GM18909 (cell line): ENCODE data around the gene CCDC7.
"Not testable (repeated sequence)": the region's sequence is repeated elsewhere in the genome, so short reads cannot be mapped to it uniquely, and the experiment has no call there.

Experiments used
- ATAC-seq: cut with Tn5 transposase; IDR thresholded peaks from one replicate; pipeline ENCODE4 v1.9.1; 2021; ENCODE audit warnings: mild to moderate bottlenecking; ENCODE audit not compliant: unreplicated experiment, poor library complexity

CCDC7 gene

DNA sequence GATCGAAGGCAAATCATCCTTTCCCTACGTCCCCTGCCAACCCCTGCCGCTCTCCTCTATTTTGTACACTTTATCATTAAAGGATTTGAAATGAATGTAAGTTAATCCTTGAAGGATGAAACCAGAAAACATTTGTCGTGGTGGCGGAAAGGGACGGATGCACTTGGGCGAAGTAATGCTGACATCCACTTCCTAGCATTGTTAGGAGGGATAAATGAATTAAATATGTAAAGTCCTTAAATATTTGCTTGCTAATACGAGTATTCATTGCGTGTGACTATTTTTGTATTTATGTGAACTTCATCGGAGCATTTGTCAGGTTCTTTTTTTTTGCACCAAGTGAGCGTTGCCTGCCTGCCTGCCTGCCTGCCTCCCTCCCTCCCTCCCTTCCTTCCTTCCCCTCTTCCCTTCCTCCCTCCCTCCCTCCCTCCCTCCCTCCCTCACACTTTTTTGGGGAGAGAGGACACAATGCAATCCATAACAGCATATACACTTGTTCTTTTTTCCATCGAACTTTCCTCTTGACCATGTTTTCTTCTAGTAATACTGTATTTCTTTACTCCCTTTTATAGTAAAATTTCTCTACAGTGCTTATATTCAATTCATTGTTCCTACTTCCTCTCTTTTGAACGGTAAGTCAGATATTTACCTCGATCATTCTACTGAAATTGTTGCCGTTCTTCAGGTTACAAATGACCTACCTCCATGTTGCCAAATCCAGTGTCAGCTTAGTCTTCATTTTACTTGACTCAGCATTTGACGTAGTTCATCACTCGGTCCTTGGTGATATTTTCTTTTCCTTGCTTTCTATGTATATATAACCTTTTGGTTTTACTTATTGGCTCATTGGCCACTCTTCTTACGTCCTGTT lies 831 bp downstream of the CCDC7 start:
- ATAC-seq, result peak; percentile 12

DNA sequence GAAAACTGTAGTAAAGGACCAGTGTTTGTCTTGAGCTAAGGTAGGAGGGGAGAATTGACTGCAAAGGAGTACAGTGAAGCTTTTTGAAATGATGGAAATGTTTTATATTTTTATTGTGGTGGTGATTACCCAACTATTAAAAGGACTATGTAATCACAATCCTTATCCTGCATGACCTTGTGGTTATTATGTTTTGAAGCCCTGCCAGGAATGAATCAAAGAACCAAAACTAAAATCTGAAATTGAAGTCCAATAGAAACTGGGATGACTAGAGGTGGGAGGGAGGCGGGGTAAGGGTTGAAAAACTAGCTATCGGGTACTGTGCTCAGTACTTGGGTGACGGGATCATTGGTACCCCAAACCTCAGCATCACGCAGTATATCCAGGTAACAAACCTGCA lies 8.2 kb downstream of the CCDC7 start:
- no peak for ATAC-seq

DNA sequence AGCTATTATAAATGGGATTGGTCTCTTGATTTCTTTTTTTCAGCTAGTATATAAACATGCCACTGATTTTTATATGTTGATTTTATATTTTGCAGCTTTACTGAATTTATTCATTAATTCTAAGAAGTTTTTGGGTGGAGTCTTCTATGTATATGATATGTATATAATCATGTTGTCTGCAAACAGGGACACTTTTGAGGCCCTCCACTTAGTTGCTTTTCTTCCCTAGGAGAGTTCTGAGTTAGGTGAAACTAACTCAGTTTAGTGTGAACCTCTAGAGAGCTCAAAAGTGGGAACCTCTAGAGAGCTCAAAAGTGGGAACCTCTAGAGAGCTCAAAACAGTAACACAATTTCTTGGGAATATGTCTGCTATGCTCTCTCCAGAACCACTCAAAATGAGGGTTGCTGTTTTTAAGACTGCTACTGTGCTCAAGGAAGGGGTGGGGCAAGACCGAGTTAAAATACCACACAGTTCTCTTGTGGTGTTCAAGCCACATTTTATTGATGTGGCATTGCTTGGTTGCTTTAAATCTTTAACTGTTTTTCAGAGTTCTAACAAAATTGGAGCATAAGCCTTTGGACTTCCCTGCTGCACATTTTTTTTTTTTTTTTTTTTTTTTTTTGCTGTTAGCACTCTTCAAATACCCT lies 13.2 kb downstream of the CCDC7 start:
- ATAC-seq, result no peak

DNA sequence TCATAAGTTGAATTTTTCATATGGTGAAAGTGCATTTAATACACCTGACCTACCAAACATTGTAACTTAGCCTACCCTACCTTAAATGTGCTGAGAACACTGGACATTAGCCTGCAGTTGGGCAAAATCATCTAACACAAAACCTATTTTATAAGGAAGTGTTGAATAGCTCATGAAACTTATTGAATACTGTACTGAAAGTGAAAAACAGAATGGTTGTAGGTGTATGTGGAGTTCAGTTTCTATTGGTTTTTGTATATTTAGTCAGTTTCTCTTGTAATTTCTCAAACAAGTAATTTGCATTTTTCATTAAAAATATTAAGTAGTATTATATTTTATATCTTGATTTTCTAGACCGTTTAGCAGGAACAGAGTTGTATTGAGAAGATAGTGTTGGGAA lies 15.3 kb downstream of the CCDC7 start:
- peak; percentile 71 for ATAC-seq

DNA sequence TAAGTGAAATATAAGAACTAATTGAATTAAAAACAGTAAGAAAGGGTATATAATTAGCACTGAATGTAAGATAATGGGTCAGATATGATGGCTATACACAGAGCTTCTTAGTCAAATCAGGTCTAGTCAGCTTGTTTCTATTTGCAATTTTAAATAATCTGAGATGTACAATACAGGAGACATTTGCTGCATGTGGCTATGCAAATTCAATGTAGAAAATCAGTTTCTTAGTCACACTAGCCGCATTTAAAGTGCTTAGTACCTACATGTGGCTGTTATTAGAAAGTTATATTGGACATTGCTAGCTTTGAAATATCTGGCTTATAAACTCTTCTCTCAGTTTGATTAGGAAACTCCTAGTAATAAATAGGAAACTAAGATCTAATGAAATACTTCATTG lies 25.3 kb downstream of the CCDC7 start:
- ATAC-seq, result no peak

DNA sequence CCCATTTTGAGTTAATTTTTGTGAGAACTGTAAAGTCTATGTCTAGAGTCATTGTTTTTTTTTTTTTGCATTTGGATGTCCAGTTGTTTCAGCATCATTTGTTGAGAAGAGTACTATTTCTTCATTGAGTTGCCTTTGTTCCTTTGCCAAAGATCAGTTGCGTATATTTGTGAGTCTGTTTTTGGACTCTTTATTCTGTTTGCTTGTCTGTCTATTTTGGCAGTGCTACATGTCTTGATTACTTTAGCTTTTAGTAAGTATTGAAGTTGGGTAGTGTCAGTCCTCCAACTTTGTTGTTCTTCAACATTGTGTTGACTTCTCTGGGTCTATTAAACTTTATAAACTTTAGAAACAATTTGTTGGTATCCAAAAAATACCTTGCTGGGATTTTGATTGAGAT lies 31.6 kb downstream of the CCDC7 start:
- no peak for ATAC-seq

DNA sequence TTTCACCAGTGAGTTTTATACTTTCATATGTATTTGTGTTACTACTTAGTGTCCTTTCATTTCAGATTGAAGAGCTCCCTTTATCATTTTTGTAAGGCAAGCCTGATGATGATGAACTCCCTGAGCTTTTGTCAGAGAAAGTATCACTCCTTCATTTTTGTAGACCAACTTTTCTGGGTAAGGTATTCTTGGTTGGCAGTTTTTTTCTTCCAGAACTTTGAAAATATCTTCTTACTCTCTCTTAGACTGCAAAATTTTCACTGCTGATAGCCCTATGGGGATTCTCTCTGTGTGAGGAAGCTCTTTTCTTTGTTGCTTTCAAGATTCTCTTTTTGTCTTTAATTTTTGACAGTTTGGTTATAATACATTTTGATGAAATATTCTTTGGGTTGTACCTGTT lies 35.7 kb downstream of the CCDC7 start:
- no peak for ATAC-seq

DNA sequence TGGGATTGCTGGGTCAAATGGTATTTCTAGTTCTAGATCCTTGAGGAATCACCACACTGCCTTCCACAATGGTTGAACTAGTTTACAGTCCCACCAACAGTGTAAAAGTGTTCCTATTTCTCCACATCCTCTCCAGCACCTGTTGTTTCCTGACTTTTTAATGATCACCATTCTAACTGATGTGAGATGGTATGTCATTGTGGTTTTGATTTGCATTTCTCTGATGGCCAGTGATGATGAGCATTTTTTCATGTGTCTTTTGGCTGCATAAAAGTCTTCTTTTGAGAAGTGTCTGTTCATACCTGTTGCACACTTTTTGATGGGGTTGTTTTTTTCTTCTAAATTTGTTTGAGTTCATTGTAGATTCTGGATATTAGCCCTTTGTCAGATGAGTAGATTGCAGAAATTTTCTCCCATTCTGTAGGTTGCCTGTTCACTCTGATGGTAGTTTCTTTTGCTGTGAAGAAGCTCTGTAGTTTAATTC lies 37.1 kb downstream of the CCDC7 start:
- not testable (repeated sequence) for ATAC-seq

DNA sequence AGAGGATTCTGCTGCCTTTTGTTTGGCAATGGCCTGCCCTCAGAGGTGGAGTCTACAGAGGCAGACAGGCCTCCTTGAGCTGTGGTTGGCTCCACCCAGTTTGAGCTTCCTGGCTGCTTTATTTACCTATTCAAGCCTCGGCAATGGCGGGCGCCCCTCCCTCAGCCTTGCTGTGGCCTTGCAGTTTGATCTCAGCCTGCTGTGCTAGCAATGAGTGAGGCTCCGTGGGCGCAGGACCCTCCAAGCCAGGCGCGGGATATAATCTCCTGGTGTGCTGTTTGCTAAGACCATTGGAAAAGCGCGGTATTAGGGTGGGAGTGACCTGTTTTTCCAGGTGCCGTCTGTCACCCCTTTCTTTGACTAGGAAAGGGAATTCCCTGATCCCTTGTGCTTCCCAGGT lies 42.1 kb downstream of the CCDC7 start:
- ATAC-seq, result not testable (repeated sequence)

DNA sequence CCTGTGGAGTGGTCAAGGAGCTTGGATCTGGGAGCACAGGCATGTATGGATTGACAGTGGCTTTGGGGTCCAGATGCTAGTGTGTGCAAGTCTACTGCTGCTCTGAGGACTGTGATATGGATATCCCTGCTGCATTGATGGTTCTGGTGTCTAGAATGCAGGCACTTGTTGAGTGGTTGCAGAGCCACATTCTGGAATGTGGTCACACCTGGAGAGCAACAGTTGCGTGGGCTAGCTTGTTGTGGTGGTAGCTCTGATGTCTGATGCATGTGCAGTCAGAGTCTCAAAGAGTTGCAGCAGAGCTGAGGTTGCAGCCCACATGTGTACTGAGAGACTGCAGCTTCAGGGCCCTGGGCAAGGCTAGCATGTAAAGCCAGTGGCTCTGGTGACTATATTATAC lies 43.2 kb downstream of the CCDC7 start:
- ATAC-seq, result no peak

DNA sequence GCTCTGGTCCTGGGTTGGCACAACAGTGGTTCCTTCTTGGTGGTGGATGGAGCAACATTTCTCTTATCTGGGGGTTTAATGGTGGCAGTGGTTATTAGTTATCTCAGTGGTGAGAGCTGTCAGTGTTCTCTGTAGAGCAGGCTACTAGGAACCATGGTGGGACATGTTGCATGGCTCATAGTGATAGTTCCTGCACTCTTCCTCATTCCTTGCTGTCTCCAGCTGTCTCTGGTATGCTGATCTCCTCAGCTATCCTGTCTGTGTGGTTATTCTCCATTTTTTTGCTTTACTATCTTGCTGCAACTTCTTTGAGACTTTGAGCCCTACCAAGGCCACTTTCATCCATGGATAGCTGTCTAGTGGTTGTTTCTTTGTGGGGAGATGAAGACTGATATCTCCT lies 44.0 kb downstream of the CCDC7 start:
- no peak for ATAC-seq

DNA sequence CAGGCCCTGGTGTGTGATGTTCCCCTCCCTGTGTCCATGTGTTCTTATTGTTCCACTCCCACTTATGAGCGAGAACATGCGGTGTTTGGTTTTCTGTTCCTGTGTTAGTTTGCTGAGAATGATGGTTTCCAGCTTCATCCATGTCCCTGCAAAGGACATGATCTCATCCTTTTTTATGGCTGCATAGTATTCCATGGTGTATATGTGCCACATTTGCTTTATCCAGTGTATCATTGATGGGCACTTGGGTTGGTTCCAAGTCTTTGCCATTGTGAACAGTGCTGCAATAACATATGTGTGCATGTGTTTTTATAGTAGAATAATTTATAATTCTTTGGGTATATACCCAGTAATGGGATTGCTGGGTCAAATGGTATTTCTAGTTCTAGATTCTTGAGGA lies 48.6 kb downstream of the CCDC7 start:
- not testable (repeated sequence) for ATAC-seq

DNA sequence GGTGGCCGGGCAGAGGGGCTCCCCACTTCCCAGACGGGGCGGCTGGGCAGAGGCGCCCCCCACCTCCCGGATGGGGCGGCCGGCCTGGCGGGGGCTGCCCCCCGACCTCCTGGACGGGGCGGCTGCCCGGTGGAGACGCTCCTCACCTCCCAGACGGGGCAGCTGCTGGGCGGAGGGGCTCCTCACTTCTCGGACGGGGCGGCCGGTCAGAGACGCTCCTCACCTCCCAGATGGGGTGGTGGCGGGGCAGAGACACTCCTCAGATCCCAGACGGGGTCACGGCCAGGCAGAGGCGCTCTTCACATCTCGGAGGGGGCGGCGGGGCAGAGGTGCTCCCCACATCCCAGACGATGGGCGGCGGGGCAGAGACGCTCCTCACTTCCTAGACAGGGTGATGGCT lies 54.2 kb downstream of the CCDC7 start:
- ATAC-seq, result not testable (repeated sequence)

DNA sequence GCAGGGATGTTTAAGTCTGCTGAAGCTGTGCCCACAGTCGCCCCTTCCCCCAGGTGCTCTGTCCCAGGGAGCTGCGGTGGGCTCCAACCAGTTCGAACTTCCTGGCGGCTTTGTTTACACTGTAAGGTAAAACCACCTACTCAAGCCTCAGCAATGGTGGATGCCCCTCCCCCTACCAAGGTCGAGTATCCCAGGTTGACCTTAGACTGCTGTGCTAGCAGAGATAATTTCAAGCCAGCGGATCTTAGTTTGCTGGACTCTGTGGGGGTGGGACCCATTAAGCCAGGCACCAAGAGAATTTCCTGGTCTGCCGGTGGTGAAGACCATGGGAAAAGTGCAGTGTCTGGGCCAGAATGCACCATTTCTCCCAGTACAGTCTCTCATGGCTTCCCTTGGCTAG lies 56.0 kb downstream of the CCDC7 start:
- no peak for ATAC-seq

DNA sequence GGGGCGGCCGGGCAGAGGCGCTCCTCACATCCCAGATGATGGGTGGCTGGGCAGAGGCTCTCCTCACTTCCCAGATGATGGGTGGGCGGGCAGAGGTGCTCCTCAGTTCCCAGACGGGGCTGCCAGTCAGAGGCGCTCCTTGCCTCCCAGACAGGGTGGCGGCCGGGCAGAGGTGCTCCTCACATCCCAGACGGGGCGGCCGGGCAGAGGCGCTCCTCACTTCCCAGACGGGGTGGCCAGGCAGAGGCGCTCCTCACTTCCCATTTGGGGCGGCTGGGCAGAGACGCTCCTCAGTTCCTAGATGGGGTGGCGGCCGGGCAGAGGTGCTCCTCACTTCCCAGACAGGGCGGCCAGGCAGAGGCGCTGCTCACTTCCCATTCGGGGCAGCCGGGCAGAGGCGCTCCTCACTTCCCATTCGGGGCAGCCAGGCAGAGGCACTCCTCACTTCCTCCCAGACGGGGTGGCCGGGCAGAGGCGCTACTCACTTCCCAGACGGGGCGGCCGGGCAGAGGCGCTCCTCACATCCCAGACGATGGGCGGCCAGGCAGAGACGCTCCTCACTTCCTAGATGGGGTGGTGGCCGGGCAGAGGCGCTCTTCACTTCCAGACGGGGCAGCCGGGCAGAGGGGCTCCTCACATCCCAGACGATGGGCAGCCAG lies 60.0 kb downstream of the CCDC7 start:
- ATAC-seq, result not testable (repeated sequence)

DNA sequence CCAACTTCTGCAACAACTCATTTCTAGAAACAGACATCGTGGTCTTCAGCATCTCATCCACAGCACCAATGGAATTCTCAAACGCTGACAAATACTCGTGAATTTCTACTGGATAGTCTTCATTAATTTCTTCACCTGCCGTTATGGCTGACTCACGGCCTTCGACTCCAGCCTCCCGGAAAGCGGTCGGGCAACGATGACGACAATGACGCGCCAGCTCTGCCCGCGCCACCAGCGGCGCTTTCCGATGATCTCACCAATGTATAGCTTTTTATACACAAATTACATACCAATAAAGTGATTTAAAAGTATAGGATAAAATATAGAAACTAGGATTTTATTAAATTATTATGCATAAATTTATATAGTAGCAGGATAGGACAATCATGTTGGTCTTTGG lies 65.7 kb downstream of the CCDC7 start:
- ATAC-seq, result no peak

DNA sequence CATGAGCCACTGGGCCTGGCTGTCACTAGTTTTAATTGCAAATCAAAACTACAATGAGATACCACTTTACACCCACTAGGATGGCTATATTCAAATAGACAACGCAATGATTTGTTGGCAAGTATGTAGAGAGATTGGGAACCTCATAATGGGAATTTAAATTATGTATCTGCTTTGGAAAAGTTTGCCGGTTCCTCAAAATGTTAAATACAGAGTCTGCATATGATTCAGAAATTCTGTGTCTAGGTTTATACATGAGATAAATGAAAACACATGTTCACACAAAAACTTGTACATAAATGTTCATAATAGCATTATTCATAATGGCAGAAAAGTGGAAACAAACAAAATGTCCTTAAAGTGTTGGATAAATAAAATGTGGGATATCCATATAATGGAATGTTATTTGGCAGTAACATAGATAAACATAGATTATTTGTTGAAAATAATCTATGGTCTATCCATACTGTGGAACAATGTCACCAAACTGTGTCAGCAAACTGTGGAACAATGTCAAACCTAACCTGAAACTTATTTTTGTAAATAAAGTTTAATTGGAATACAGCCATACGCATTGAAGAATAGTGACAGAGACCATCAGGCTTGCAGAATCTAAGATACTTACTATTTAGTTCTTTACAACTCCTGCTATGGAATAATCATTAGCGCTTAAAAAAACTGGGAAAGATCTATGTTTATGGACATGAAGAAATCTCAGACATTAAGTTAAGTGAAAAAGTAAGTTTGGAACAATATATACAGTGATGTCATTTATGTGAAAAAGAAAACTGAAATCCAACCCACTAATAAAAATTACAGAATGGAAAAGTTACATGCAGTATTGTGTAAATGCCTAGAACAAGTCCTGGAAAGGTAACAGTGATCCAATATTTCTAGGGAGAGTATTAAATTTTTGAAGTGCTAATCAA lies 70.9 kb downstream of the CCDC7 start:
- no peak for ATAC-seq

DNA sequence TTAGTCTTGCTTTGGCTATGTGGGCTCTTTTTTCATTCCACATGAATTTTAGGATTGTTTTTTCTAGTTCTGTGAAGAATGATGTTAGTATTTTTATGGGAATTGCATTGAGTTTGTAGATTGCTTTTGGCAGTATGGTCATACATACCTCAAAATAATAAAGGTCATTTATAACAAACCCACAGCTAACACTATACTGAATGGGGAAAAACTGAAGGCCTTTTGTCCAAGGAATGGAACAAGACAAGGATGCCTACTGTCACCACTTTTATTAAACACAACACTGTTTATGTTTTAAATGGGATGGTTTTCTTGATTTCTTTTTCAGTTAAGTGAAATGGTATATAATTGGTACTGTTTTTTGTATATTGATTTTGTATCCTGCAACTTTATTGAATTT lies 84.3 kb downstream of the CCDC7 start:
- no peak for ATAC-seq

DNA sequence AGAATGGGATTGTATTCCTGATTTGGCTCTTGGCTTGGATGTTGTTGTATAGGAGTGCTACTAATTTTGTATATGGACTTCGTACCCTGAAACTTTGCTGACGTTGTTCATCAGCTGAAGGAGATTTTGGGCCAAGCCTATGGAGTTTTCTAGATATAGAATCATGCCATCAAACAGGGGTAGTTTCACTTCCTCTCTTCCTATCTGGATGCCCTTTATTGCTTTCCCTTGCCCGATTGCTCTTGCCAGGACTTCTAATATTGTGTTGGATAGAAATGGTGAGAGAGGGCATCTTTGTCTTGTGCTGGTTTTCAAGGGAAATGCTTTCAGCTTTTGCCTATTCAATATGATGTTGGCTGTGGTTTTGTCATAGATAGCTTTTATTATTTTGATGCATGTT lies 92.3 kb downstream of the CCDC7 start:
- ATAC-seq, result no peak
